HL-60 (cell line): ENCODE results near the gene AHCTF1.

Experiments used
- CTCF ChIP-seq: IDR thresholded peaks from one replicate; pipeline ENCODE4 v1.5.1; 2011; ENCODE audit warnings: low read length, control low read depth, inconsistent platforms; ENCODE audit not compliant: insufficient read depth
- POLR2AphosphoS5 ChIP-seq: IDR thresholded peaks from 2 replicates; pipeline ENCODE4 v1.6.1; 2012; ENCODE audit warnings: low read depth

GRCh38 chr1:246814890-246815289 is 116.9 kb downstream of the AHCTF1 start:
- TF ChIP-seq CTCF (no peak), POLR2AphosphoS5 (no peak)
